ENCODE measurements around the gene AHCYL2. TPM values are rescaled to one million over a fixed set of nuclear protein-coding genes. Genes with fewer than 3 reads are reported as not detected.

Gene AHCYL2
- total RNA-seq, 2 experiments from 2014 or later, result 5.0 to 8.7 TPM

GRCh38 chr7:129354428-129355157, 129.8 kb downstream of the AHCYL2 start:
- no peak overlapping the region for H2AFZ ChIP-seq (ENCODE audit: low read length)
- no peak for DNase-seq (ENCODE audit: low spot score)
- no peaks in the 10 kb centered on the region for H3K9me2 ChIP-seq (ENCODE audit: insufficient read depth, low read length)
- H3K4me2 ChIP-seq (ENCODE audit: low read length), result no peak overlapping the region
- H3K79me2 ChIP-seq (ENCODE audit: insufficient read depth, low read depth, low read length), result no peaks in the 10 kb centered on the region
- BruUV-seq (replicated peaks), result no TSS peak
- POLR2A ChIA-PET, result interaction anchor here (1.3 kb wide), 1 partner anchor 11 kb away, joined by 4 read pairs; no protein-coding TSS in a partner anchor
- H3K9me3 ChIP-seq (ENCODE audit: low read length), result no peaks in the 10 kb centered on the region
- TF ChIP-seq CTCF (conservative IDR thresholded peaks at IDR 0.05; ENCODE audit: low read length) (no peak), EZH2phosphoT487 (IDR thresholded peaks at IDR 0.05; ENCODE audit: borderline replicate concordance, low read depth, low read length) (no peak)
- CTCF ChIA-PET (ENCODE audit: unreplicated experiment), result no interaction called here
- no peaks in the 10 kb centered on the region for H3K36me3 ChIP-seq (ENCODE audit: insufficient read depth, low read length)
- no peaks in the 10 kb centered on the region for H3K4me1 ChIP-seq (ENCODE audit: insufficient read depth, low read length, poor library complexity, severe bottlenecking)
- intact Hi-C loops (cut with micrococcal nuclease; ENCODE audit: unreplicated experiment), result no loop called here
- H3K27ac ChIP-seq (ENCODE audit: low read depth, low read length, poor library complexity, severe bottlenecking), result no peak overlapping the region
- no peaks in the 10 kb centered on the region for H4K20me1 ChIP-seq (ENCODE audit: insufficient read depth, low read length)
- H3K4me3 ChIP-seq (ENCODE audit: low read depth, low read length, poor library complexity, severe bottlenecking), result no peak overlapping the region

DNA sequence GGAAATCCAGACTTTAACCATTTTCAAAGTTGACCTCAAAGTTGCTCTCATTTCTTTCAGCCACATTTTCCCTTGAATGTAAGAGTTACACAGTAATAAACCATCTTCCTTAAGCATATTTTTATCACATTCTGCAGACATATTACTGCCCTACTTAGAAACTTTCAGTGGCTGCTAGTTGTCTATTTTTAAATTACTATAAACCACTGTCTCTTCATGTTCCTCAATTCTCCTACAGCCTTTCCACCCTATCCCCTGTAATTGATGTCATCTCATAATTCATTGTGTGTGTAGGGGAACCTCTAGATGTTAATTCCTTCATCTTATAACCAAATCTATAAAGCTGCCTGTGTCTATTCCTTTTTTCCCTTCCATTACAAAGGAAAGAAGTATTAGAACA, 131.3 kb downstream of the AHCYL2 start:
- no peaks in the 10 kb centered on the region for H3K79me2 ChIP-seq (ENCODE audit: insufficient read depth, low read depth, low read length)
- H3K4me3 ChIP-seq (ENCODE audit: low read depth, low read length, poor library complexity, severe bottlenecking), result no peak overlapping the region
- ChIA-PET POLR2A (no interaction called here), CTCF (ENCODE audit: unreplicated experiment) (no interaction called here)
- BruUV-seq (replicated peaks), result no TSS peak
- DNase-seq (ENCODE audit: low spot score), result no peak
- H3K36me3 ChIP-seq (ENCODE audit: insufficient read depth, low read length), result no peaks in the 10 kb centered on the region
- intact Hi-C loops (cut with micrococcal nuclease; ENCODE audit: unreplicated experiment), result no loop called here
- H3K27ac ChIP-seq (ENCODE audit: low read depth, low read length, poor library complexity, severe bottlenecking), result no peak overlapping the region
- H2AFZ ChIP-seq (ENCODE audit: low read length), result no peak overlapping the region
- no peaks in the 10 kb centered on the region for H3K9me3 ChIP-seq (ENCODE audit: low read length)
- H3K4me2 ChIP-seq (ENCODE audit: low read length), result no peak overlapping the region
- H3K4me1 ChIP-seq (ENCODE audit: insufficient read depth, low read length, poor library complexity, severe bottlenecking), result no peaks in the 10 kb centered on the region
- H4K20me1 ChIP-seq (ENCODE audit: insufficient read depth, low read length), result no peaks in the 10 kb centered on the region
- TF ChIP-seq EZH2phosphoT487 (IDR thresholded peaks at IDR 0.05; ENCODE audit: borderline replicate concordance, low read depth, low read length) (no peak), CTCF (conservative IDR thresholded peaks at IDR 0.05; ENCODE audit: low read length) (no peak)
- H3K9me2 ChIP-seq (ENCODE audit: insufficient read depth, low read length), result no peaks in the 10 kb centered on the region

- Histone ChIP-seq H4K20me1 (ENCODE audit: insufficient read depth, low read length) (no peaks in the 10 kb centered on the region), H3K36me3 (ENCODE audit: insufficient read depth, low read length) (no peaks in the 10 kb centered on the region), H3K4me1 (ENCODE audit: insufficient read depth, low read length, poor library complexity, severe bottlenecking) (no peaks in the 10 kb centered on the region), H2AFZ (ENCODE audit: low read length) (no peak overlapping the region), H3K79me2 (ENCODE audit: insufficient read depth, low read depth, low read length) (no peaks in the 10 kb centered on the region), H3K9me2 (ENCODE audit: insufficient read depth, low read length) (no peaks in the 10 kb centered on the region), H3K9me3 (ENCODE audit: low read length) (no peaks in the 10 kb centered on the region), H3K27ac (ENCODE audit: low read depth, low read length, poor library complexity, severe bottlenecking) (no peak overlapping the region), H3K4me3 (ENCODE audit: low read depth, low read length, poor library complexity, severe bottlenecking) (no peak overlapping the region), H3K4me2 (ENCODE audit: low read length) (no peak overlapping the region)
- no peak for DNase-seq (ENCODE audit: low spot score)
- BruUV-seq (replicated peaks), result no TSS peak
- ChIA-PET POLR2A (interaction anchor here (1.0 to 1.7 kb wide), 3 partner anchors 9 to 15 kb away, joined by 3 to 8 read pairs (median 3); no protein-coding TSS in a partner anchor), CTCF (ENCODE audit: unreplicated experiment) (no interaction called here)
- intact Hi-C loops (cut with micrococcal nuclease; ENCODE audit: unreplicated experiment), result no loop called here
- no peak for TF ChIP-seq EZH2phosphoT487 (IDR thresholded peaks at IDR 0.05; ENCODE audit: borderline replicate concordance, low read depth, low read length)
- no peak for TF ChIP-seq CTCF (conservative IDR thresholded peaks at IDR 0.05; ENCODE audit: low read length)
These were observed 134.3 kb downstream of the AHCYL2 start for GRCh38 chr7:129359176-129359575.

All from OCI-LY7 (cell line).